ENCODE data around the gene PRKCB.

GRCh38 chr16:23874613-23875294 lies 39.0 kb downstream of the PRKCB start:
- TF ChIP-seq POLR2A (IDR thresholded peaks at IDR 0.05) (no peak), EP300 (IDR thresholded peaks at IDR 0.05) (no peak), CTCF (IDR thresholded peaks at IDR 0.05) (no peak)
